A673 (cell line): ENCODE results near the gene SLC41A2. TPM values are rescaled to one million over a fixed set of nuclear protein-coding genes. Genes with fewer than 3 reads are reported as not detected.

Experiments
- BruUV-seq: library from RNA; stranded (reverse); fragments of 400-500 nt; replicated peaks from 2 replicates; lab custom pipeline; 2021; lab: Mats Ljungman, UMichigan
- CTCF ChIA-PET: fragments of 300-600 bp; sonication (Branson Sonifier 250); formaldehyde crosslinking; loops from one replicate; lab custom pipeline; 2022; ENCODE audit warnings: antibody characterized with exemption; lab: Charles Lee
- POLR2A ChIA-PET: fragments of 300-600 bp; sonication (Branson Sonifier 250); formaldehyde crosslinking; loops from one replicate; lab custom pipeline; 2022; ENCODE audit warnings: antibody characterized with exemption; ENCODE audit not compliant: low non-redundant PET; lab: Charles Lee
- DNase-seq: peaks from one replicate; pipeline ENCODE4 v3.0.0-alpha.2; 2015; ENCODE audit warnings: low spot score
- H3K27ac ChIP-seq: fragments of 200-600 bp; sonication (generic); 2 replicates; pipeline ENCODE4 v1.5.1; 2016; ENCODE audit warnings: mixed run types, low read depth, mild to moderate bottlenecking, mixed read lengths, antibody characterized with exemption, low read length; ENCODE audit not compliant: poor library complexity, severe bottlenecking
- H3K27me3 ChIP-seq: fragments of 200-600 bp; sonication (generic); replicated peaks from 2 replicates; pipeline ENCODE4 v1.6.1; 2017; ENCODE audit warnings: mixed run types, low read depth, mild to moderate bottlenecking, mixed read lengths, antibody characterized with exemption, low read length; ENCODE audit not compliant: insufficient read depth, poor library complexity
- H3K36me3 ChIP-seq: fragments of 200-600 bp; sonication (generic); 2 replicates; pipeline ENCODE4 v1.6.1; 2016; ENCODE audit warnings: mixed run types, mild to moderate bottlenecking, mixed read lengths, antibody characterized with exemption, low read length; ENCODE audit not compliant: insufficient read depth, poor library complexity, severe bottlenecking
- H3K4me1 ChIP-seq: fragments of 200-600 bp; sonication (generic); 2 replicates; pipeline ENCODE4 v1.6.1; 2017; ENCODE audit warnings: mixed run types, mild to moderate bottlenecking, mixed read lengths, antibody characterized with exemption, low read length; ENCODE audit not compliant: insufficient read depth, poor library complexity, severe bottlenecking
- H3K4me3 ChIP-seq: fragments of 200-600 bp; sonication (generic); 2 replicates; pipeline ENCODE4 v1.5.1; 2016; ENCODE audit warnings: low read depth, mixed run types, mild to moderate bottlenecking, mixed read lengths, low read length; ENCODE audit not compliant: poor library complexity, severe bottlenecking
- H3K9me3 ChIP-seq: fragments of 200-600 bp; sonication (generic); 2 replicates; pipeline ENCODE4 v1.6.1; 2016; ENCODE audit warnings: mixed run types, low read depth, mild to moderate bottlenecking, mixed read lengths, antibody characterized with exemption, low read length; ENCODE audit not compliant: poor library complexity, severe bottlenecking
- EZH2 ChIP-seq: fragments of 200-600 bp; sonication (generic); IDR thresholded peaks from 2 replicates; pipeline ENCODE4 v1.6.1; 2017; ENCODE audit warnings: borderline replicate concordance, low read depth, mild to moderate bottlenecking, mixed read lengths, antibody characterized with exemption, low read length; ENCODE audit not compliant: poor library complexity, severe bottlenecking
- intact Hi-C: fragments of 100-400 bp; cut with micrococcal nuclease; formaldehyde crosslinking; loops from one replicate; pipeline ENCODE4 v1.10.0; 2022; ENCODE audit not compliant: unreplicated experiment
- total RNA-seq: library from RNA; stranded (reverse); gene quantifications from 2 replicates; pipeline ENCODE4 v1.2.3, GENCODE V29; 2021
- TF ChIP-seq, protein P1 (sequence below): fragments of 300-800, 200-600 bp; sonication (generic); conservative IDR thresholded peaks from 2 replicates; pipeline ENCODE4 v1.5.1; 2017; ENCODE audit warnings: low read depth, mild to moderate bottlenecking, antibody characterized with exemption, low read length, moderate library complexity, mixed read lengths

Gene SLC41A2
- total RNA-seq, 1 experiment from 2014 or later = 0.24 TPM

DNA sequence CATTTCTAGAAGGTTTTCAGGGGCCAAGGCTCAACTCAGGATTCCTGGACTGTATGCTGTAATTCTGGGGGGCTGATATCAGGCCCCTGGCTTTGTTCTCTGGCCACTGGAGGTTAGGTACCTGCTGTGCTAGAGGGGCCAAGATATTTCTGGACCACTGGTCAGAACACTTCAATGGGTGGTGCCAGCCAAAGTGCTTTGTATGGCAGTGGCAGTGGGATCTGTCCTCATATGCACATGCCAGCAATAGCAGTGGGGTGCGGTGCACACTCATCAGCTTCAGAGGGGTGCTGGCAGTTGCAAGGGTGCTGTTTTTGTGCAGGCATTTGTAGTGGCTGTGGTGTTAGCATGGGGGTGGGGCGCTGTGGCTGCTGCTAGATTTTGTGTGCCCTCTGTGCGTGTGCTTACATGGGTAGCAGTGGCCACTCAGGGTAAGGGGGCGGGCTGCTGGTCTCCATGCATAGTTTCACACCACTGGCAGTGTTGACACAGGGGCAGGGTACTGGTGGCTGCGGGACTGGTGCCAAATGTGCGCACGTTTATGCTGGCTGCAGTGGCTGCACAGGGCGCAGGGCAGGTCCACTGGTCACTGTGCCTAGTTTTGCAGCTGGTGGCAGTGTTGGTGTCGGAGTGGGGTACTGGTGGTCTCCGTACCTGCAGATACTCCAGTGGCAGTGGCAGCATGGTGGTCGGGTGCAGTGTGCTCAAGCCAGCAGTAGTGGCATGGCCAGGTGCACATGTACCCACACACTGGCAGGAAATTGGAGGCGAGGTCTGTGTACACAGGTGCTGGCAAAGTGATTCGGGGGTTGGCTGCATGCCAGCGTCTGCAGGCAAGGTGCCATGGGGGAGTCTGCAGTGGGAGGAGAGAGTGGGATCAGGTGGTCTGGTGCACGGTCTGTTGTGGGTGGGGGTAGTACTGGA lies 40.6 kb upstream of the SLC41A2 start:
- POLR2A ChIA-PET = no interaction called here
- peaks cover 10% of the 10 kb centered on the region for H3K36me3 ChIP-seq

GRCh38 chr12:104997541-104997940 lies 39.5 kb upstream of the SLC41A2 start:
- no peak overlapping the region for H3K4me3 ChIP-seq
- BruUV-seq = no TSS peak

More for the DNA sequence above, 40.6 kb upstream of the SLC41A2 start:
- no peak for DNase-seq
- TF ChIP-seq, protein P1, sequence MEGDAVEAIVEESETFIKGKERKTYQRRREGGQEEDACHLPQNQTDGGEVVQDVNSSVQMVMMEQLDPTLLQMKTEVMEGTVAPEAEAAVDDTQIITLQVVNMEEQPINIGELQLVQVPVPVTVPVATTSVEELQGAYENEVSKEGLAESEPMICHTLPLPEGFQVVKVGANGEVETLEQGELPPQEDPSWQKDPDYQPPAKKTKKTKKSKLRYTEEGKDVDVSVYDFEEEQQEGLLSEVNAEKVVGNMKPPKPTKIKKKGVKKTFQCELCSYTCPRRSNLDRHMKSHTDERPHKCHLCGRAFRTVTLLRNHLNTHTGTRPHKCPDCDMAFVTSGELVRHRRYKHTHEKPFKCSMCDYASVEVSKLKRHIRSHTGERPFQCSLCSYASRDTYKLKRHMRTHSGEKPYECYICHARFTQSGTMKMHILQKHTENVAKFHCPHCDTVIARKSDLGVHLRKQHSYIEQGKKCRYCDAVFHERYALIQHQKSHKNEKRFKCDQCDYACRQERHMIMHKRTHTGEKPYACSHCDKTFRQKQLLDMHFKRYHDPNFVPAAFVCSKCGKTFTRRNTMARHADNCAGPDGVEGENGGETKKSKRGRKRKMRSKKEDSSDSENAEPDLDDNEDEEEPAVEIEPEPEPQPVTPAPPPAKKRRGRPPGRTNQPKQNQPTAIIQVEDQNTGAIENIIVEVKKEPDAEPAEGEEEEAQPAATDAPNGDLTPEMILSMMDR = no peak
- no peak for TF ChIP-seq EZH2
- Histone ChIP-seq H3K27me3 (no peaks in the 10 kb centered on the region), H3K4me1 (no peaks in the 10 kb centered on the region), H3K4me3 (no peak overlapping the region), H3K9me3 (no peaks in the 10 kb centered on the region), H3K27ac (no peak overlapping the region)
- intact Hi-C loops = no loop called here
- no TSS peak for BruUV-seq
- CTCF ChIA-PET = interaction anchor here (0.6 kb wide), 1 partner anchor 617 kb away, joined by 3 read pairs; no protein-coding TSS in a partner anchor

GRCh38 chr12:104994336-104994735 lies 36.2 kb upstream of the SLC41A2 start:
- Histone ChIP-seq H3K4me3 (no peak overlapping the region), H3K9me3 (no peaks in the 10 kb centered on the region), H3K36me3 (peaks cover 32% of the 10 kb centered on the region), H3K4me1 (no peaks in the 10 kb centered on the region), H3K27ac (no peak overlapping the region), H3K27me3 (no peaks in the 10 kb centered on the region)
- intact Hi-C loops = no loop called here
- CTCF ChIA-PET = no interaction called here
- no peak for DNase-seq
- TF ChIP-seq, protein P1 = no peak
- TF ChIP-seq EZH2 = no peak
- no TSS peak for BruUV-seq
- POLR2A ChIA-PET = no interaction called here

More at GRCh38 chr12:104997541-104997940, 39.5 kb upstream of the SLC41A2 start:
- Histone ChIP-seq H3K27me3 (no peaks in the 10 kb centered on the region), H3K4me1 (no peaks in the 10 kb centered on the region), H3K9me3 (no peaks in the 10 kb centered on the region), H3K36me3 (peaks cover 21% of the 10 kb centered on the region), H3K27ac (no peak overlapping the region)
- POLR2A ChIA-PET = no interaction called here
- TF ChIP-seq, protein P1 = no peak
- intact Hi-C loops = no loop called here
- CTCF ChIA-PET = no interaction called here
- no peak for DNase-seq
